Right lobe of liver (tissue), 4 donors: ENCODE data around the gene LRRC18.

Experiments
- CTCF ChIP-seq, 4 donors: fragments of 200-600 bp in 3 of 4; fragments of 450-650 bp in 1 of 4; IDR thresholded peaks; one replicate each; pipeline versions ENCODE4 v1.5.1 to v1.8.0; 2016 to 2022; ENCODE audit warnings: antibody characterized with exemption in 4 of 4, mild to moderate bottlenecking in 2 of 4
- POLR2A ChIP-seq: fragments of 450-650 bp; IDR thresholded peaks from one replicate; pipeline ENCODE4 v1.6.1; 2017; ENCODE audit warnings: antibody characterized with exemption, mild to moderate bottlenecking
- donor health status: DM: no; HTN: no; CAD: no.
- donor health status: DM: no; HTN: no; CAD: no.
- donor health status: DM: no; HTN: yes; CAD: no.

- no peak for TF ChIP-seq CTCF (IDR thresholded peaks at IDR 0.05)
- no peak for TF ChIP-seq POLR2A
Observed at GRCh38 chr10:48894911-48895802, 44.5 kb downstream of the LRRC18 start.
